Esophagus squamous epithelium (tissue), 5 donors: Measurements from ENCODE around the gene FCRL6. TPM values are rescaled to one million over a fixed set of nuclear protein-coding genes. Genes with fewer than 3 reads are reported as not detected.

Source experiments
- DNase-seq: peaks from one replicate; lab custom pipeline; 2025; lab: John Stamatoyannopoulos, UW
- H3K27ac ChIP-seq, 4 donors: fragments of 200-600 bp; sonication (generic); one replicate each; pipeline ENCODE4 v1.5.1; 2016 to 2019; ENCODE audit warnings: mild to moderate bottlenecking in 1 of 4
- H3K27me3 ChIP-seq, 4 donors: fragments of 200-600 bp; sonication (generic); 1 replicate in 3 of 4; 2 replicates in 1 of 4; pipeline versions ENCODE4 v1.5.1 to v1.6.0; 2017 to 2021; ENCODE audit warnings: antibody characterized with exemption in 1 of 4
- H3K36me3 ChIP-seq, 3 donors: fragments of 200-600 bp; sonication (generic); one replicate each; pipeline ENCODE4 v1.5.1; 2016 to 2019
- H3K4me1 ChIP-seq, 3 donors: fragments of 200-600 bp; sonication (generic); one replicate each; pipeline ENCODE4 v1.5.1; 2017 to 2019
- H3K4me3 ChIP-seq, 4 donors: fragments of 200-600 bp; sonication (generic); 1 replicate in 3 of 4; 2 replicates in 1 of 4; pipeline ENCODE4 v1.5.1; 2016 to 2019; ENCODE audit warnings: mild to moderate bottlenecking in 2 of 4, moderate library complexity in 1 of 4
- H3K9me3 ChIP-seq, 3 donors: fragments of 200-600 bp; sonication (generic); one replicate each; pipeline ENCODE4 v1.5.1; 2016 to 2019
- POLR2A ChIP-seq, 4 donors: fragments of 450-650 bp; IDR thresholded peaks; one replicate each; pipeline ENCODE4 v1.6.1; 2017; ENCODE audit warnings: antibody characterized with exemption in 4 of 4, mild to moderate bottlenecking in 4 of 4, moderate library complexity in 3 of 4
- WGBS, 2 donors: methylation state at CpG; one replicate each; pipeline ENCODE4 v1.1.5; 2018; 5-methylcytosine and 5-hydroxymethylcytosine counted together
- intact Hi-C: fragments of 100-400 bp; cut with DNase I; formaldehyde crosslinking; loops from one replicate; pipeline ENCODE4 v1.15.0; 2022
- total RNA-seq, 4 donors: library from RNA; depleted of rRNA; stranded (reverse); fragments of >200 nt; gene quantifications; one replicate each; pipeline ENCODE4 v1.1.0, GENCODE V29; 2016
- TF ChIP-seq, protein P1 (sequence below), 6 experiments: fragments of 450-650 bp in 4 of 6; fragments of 200-600 bp in 2 of 6; sonication (generic) in 2 of 6; IDR thresholded peaks; one replicate each; pipeline ENCODE4 v1.5.1; 2016 to 2019; ENCODE audit warnings: antibody characterized with exemption in 6 of 6, mild to moderate bottlenecking in 4 of 6, moderate library complexity in 4 of 6
- donor health status: DM: yes; HTN: yes; CAD: no.

FCRL6 gene
- total RNA-seq, 4 donors from 2014 or later = 0.76 TPM; not detected in 3

DNA sequence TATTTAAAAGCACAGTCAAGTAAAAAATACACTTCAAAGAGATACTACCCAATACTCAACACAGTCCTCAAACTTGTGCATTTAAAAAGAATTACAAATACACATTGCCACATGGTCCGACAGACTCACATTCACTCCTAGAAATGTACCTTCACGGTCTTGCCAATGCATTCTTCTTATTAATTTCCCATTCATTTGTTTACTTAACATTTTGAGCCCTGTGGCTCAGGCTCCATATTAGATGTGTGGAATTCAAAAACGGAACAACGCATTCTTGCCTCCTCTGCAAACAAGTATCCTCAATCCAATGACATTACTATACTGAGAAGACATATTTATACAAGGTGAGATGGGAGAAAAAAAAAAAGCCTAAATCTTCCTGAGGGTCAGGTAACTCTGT is 23.9 kb upstream of the FCRL6 start:
- no peaks in the 10 kb centered on the region for H3K27me3 ChIP-seq
- peak overlapping the region in 2 of 4 donors; percentile 16 to 31 for H3K4me3 ChIP-seq
- TF ChIP-seq, protein P1, sequence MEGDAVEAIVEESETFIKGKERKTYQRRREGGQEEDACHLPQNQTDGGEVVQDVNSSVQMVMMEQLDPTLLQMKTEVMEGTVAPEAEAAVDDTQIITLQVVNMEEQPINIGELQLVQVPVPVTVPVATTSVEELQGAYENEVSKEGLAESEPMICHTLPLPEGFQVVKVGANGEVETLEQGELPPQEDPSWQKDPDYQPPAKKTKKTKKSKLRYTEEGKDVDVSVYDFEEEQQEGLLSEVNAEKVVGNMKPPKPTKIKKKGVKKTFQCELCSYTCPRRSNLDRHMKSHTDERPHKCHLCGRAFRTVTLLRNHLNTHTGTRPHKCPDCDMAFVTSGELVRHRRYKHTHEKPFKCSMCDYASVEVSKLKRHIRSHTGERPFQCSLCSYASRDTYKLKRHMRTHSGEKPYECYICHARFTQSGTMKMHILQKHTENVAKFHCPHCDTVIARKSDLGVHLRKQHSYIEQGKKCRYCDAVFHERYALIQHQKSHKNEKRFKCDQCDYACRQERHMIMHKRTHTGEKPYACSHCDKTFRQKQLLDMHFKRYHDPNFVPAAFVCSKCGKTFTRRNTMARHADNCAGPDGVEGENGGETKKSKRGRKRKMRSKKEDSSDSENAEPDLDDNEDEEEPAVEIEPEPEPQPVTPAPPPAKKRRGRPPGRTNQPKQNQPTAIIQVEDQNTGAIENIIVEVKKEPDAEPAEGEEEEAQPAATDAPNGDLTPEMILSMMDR (IDR thresholded peaks at IDR 0.05) = no peak
- TF ChIP-seq POLR2A (IDR thresholded peaks at IDR 0.05) = no peak
- H3K27ac ChIP-seq = peak overlapping the region in 1 of 4 donors; percentile 95
- H3K9me3 ChIP-seq = no peaks in the 10 kb centered on the region
- H3K4me1 ChIP-seq = peaks cover 13 to 44% (median 19%) of the 10 kb centered on the region in 3 donors
- WGBS, 2 donors = 78 to 81% methylated on average over 4 of the region's 4 CpGs
- peaks cover 0 to 11% (median 0%) of the 10 kb centered on the region in 3 donors for H3K36me3 ChIP-seq
- DNase-seq = no peak
- intact Hi-C loops = no loop called here

DNA sequence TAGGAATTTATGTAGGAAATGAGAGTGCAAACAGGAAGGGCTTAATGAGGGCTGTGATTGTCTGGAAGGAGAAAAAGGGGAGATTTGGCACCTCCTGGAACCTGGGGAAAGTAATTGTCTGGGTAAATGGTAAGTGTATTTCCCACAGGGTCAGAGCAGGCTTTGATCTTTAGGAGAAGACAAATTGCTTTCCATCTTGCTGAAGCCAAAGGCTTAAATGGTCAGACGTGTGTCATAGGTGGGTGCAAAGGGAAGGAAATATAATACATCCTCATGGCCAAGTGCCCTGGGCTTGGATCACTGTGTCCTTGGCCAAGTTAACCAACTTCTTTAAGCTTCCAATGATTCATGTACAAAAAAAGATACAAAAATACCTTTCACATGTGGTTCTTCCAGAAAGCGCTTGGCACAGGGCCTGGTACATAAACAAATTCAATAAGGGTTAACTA is 22.7 kb upstream of the FCRL6 start:
- Histone ChIP-seq H3K27me3 (no peaks in the 10 kb centered on the region), H3K4me3 (peak overlapping the region in 2 of 4 donors; percentile 16 to 31)
- no peak for DNase-seq

DNA sequence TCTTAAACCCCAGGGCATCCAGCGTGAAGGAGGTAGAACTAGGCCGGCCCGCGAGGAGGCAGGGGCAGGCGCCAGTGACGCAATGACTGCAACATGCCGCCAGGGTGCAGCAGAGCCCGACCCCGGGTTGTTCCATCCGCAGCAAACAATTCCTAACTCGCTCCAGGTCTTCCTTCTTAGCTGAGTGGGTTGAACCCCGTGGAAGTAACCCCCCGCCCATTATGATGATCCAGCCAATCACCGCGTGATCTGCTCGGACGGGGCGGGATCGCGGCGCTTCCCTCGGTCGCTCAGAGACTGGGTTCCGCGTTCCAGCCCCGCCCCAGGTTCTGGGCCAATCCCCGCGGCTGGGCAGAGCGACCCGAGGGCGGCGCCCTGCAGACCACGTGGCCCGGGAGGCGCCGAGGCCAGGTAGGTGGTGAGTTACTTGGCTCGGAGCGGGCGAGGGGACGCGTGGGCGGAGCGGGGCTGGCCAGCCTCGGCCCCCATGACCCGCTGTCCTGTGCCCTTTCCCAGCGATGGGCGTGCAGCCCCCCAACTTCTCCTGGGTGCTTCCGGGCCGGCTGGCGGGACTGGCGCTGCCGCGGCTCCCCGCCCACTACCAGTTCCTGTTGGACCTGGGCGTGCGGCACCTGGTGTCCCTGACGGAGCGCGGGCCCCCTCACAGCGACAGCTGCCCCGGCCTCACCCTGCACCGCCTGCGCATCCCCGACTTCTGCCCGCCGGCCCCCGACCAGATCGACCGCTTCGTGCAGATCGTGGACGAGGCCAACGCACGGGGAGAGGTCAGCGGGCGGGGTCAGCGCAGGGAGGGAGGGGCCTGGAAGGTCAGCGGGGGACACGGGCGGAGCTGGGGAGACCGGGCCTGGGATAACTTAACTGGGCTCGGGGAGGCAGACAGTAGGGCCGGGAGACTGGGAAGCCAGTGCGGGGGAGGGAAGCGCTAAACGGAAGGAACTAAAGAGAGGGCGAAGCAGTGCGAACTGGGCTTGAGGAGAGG is 21.3 kb upstream of the FCRL6 start, which contains the start of gene DUSP23:
TSS of gene DUSP23 (plus strand) at position 380 of the 1,000 bp plus-strand sequence. CDS start at position 519, 139 bp downstream.
- DNase-seq = peak; percentile 72
- Histone ChIP-seq H3K9me3 (no peaks in the 10 kb centered on the region), H3K27ac (peak within 1 kb of the TSS; percentile 90 to 95 (median 91)), H3K4me3 (peak within 1 kb of the TSS; percentile 82 to 95 (median 91)), H3K27me3 (no peaks in the 10 kb centered on the region), H3K4me1 (peaks cover 13 to 51% (median 19%) of the 10 kb centered on the region in 3 donors), H3K36me3 (peaks cover 0 to 11% (median 0%) of the 10 kb centered on the region in 3 donors)
- peak in 3 of 4 donors; percentile 61 to 89 (median 79) for TF ChIP-seq POLR2A (IDR thresholded peaks at IDR 0.05)
- TF ChIP-seq, protein P1 (IDR thresholded peaks at IDR 0.05) = peak; percentile 83 to 98 (median 94)
- 0 to 3% methylated on average over 19 to 25 of the region's 88 CpGs for WGBS, 2 donors
- intact Hi-C loops = loop anchor here (5.0 kb wide), 1 partner anchor 111 kb away; no protein-coding TSS in a partner anchor

More for the DNA sequence above, 22.7 kb upstream of the FCRL6 start:
- Histone ChIP-seq H3K9me3 (no peaks in the 10 kb centered on the region), H3K4me1 (peaks cover 13 to 44% (median 19%) of the 10 kb centered on the region in 3 donors), H3K36me3 (peaks cover 0 to 11% (median 0%) of the 10 kb centered on the region in 3 donors), H3K27ac (peak overlapping the region; percentile 60 to 95 (median 70))
- WGBS, 2 donors = 16 to 26% methylated on average over 2 of the region's 2 CpGs
- TF ChIP-seq, protein P1 (IDR thresholded peaks at IDR 0.05) = no peak
- TF ChIP-seq POLR2A (IDR thresholded peaks at IDR 0.05) = no peak
- intact Hi-C loops = no loop called here

DNA sequence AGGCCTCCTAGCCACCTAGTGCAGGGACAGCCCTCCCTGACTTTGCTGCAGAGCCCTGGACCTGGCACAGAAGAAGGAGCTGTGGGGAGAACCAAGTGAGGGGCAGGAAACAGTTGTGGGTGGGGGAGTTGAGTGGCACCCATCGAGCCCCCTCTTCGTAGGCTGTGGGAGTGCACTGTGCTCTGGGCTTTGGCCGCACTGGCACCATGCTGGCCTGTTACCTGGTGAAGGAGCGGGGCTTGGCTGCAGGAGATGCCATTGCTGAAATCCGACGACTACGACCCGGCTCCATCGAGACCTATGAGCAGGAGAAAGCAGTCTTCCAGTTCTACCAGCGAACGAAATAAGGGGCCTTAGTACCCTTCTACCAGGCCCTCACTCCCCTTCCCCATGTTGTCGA is 20.2 kb upstream of the FCRL6 start:
- peaks cover 13 to 62% (median 28%) of the 10 kb centered on the region in 3 donors for H3K4me1 ChIP-seq
- peaks cover 0 to 11% (median 0%) of the 10 kb centered on the region in 3 donors for H3K36me3 ChIP-seq
- no peak for DNase-seq
- intact Hi-C loops = loop anchor here (5.0 kb wide), 1 partner anchor 110 kb away; no protein-coding TSS in a partner anchor
- peak overlapping the region; percentile 90 to 95 (median 91) for H3K27ac ChIP-seq
- H3K4me3 ChIP-seq = peak overlapping the region in 3 of 4 donors; percentile 82 to 93 (median 89)
- TF ChIP-seq, protein P1 (IDR thresholded peaks at IDR 0.05) = no peak
- TF ChIP-seq POLR2A (IDR thresholded peaks at IDR 0.05) = no peak
- no peaks in the 10 kb centered on the region for H3K9me3 ChIP-seq
- H3K27me3 ChIP-seq = no peaks in the 10 kb centered on the region
- WGBS, 2 donors = 91 to 95% methylated on average over 6 to 12 of the region's 12 CpGs
